ENCODE data around the gene SOX8.

DNA sequence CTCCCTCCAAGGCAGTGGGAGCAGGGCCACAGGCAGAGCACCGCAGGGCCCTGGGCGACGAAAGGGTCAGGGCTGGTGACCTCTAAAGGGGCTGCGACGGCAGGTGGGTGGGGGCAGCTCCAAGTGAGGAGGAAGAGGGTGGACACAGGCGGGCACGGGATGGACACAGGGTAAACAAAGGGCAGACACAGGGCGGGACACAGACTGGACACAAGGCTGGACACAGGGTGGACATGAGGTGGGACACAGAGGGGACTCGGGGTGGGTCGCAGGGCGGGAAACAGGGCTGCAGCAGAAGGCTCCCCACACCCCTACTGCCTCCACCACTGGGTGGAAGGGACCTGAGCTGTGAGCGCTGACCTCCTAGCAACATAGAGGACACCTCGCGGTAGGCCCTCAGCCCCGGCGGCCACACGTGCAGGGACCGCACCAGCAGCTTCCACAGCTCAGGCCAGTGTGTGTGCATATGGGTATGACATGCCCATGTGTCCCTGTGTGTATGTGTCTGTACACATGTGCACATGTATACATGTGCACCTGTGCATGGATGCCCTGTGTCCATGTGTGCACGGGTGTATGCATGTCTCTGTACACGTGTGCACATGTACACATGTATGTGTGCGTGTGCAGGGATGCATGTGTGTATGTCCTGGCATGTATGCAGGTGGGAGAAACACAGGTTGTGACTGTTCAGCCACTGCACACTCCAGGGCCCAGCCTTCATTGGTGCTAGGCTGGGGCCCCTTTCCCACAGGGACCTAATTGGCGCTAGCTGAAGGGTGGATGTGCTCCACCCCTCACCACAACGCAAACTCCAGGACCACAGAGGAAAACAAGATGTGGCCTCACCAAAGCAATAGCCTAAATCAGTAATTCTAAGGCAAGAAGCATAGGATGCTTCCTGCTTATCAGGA is 18.4 kb upstream of the SOX8 start:
- TF ChIP-seq, protein P1, sequence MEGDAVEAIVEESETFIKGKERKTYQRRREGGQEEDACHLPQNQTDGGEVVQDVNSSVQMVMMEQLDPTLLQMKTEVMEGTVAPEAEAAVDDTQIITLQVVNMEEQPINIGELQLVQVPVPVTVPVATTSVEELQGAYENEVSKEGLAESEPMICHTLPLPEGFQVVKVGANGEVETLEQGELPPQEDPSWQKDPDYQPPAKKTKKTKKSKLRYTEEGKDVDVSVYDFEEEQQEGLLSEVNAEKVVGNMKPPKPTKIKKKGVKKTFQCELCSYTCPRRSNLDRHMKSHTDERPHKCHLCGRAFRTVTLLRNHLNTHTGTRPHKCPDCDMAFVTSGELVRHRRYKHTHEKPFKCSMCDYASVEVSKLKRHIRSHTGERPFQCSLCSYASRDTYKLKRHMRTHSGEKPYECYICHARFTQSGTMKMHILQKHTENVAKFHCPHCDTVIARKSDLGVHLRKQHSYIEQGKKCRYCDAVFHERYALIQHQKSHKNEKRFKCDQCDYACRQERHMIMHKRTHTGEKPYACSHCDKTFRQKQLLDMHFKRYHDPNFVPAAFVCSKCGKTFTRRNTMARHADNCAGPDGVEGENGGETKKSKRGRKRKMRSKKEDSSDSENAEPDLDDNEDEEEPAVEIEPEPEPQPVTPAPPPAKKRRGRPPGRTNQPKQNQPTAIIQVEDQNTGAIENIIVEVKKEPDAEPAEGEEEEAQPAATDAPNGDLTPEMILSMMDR (conservative IDR thresholded peaks at IDR 0.05 in 1 of 2, IDR thresholded peaks at IDR 0.05 in 1 of 2; ENCODE audit: low read depth in 1 of 2, low read length in 2 of 2), result no peak
- TF ChIP-seq EZH2 (IDR thresholded peaks at IDR 0.05; ENCODE audit: low read length, missing control alignments), result no peak

Measured in fibroblast of lung (primary cell).